Chondrocyte (in vitro differentiated cells): ENCODE data around the gene ECEL1. TPM values are rescaled to one million over a fixed set of nuclear protein-coding genes. Genes with fewer than 3 reads are reported as not detected.
"Not testable (repeated sequence)": the region's sequence is repeated elsewhere in the genome, so short reads cannot be mapped to it uniquely, and the experiment has no call there.

ENCODE experiments used
- DNase-seq: peaks from one replicate; pipeline ENCODE4 v3.0.0; 2021; ENCODE audit warnings: mixed read lengths, low spot score
- H3K27ac Mint-ChIP-seq: one replicate; pipeline ENCODE4 v1.8.0; 2021; ENCODE audit warnings: mild to moderate bottlenecking, moderate library complexity, mixed read lengths; ENCODE audit not compliant: unreplicated experiment
- H3K27me3 Mint-ChIP-seq: 2 replicates; pipeline ENCODE4 v1.8.0; 2021; ENCODE audit warnings: low read depth, mixed read lengths
- H3K36me3 Mint-ChIP-seq: 2 replicates; pipeline ENCODE4 v1.8.0; 2021; ENCODE audit warnings: low read depth, mixed read lengths
- H3K4me1 Mint-ChIP-seq: 2 replicates; pipeline ENCODE4 v1.8.0; 2021; ENCODE audit warnings: low read depth, mild to moderate bottlenecking, mixed read lengths
- H3K4me3 Mint-ChIP-seq: one replicate; pipeline ENCODE4 v1.8.0; 2021; ENCODE audit warnings: mild to moderate bottlenecking, moderate library complexity, mixed read lengths; ENCODE audit not compliant: unreplicated experiment
- H3K9me3 Mint-ChIP-seq: 2 replicates; pipeline ENCODE4 v1.8.0; 2021; ENCODE audit warnings: low read depth, mixed read lengths
- total RNA-seq: library from RNA; stranded (reverse); gene quantifications from 3 replicates; pipeline ENCODE4 v1.2.1, GENCODE V29; 2021
- TF ChIP-seq, protein P1 (sequence below): fragments of 200-600 bp; sonication (generic); IDR thresholded peaks from 2 replicates; pipeline ENCODE4 v1.5.0; 2021; ENCODE audit warnings: antibody characterized with exemption, mild to moderate bottlenecking, moderate library complexity

The ECEL1 gene
- total RNA-seq, 1 donor from 2014 or later = 0.12 TPM

DNA sequence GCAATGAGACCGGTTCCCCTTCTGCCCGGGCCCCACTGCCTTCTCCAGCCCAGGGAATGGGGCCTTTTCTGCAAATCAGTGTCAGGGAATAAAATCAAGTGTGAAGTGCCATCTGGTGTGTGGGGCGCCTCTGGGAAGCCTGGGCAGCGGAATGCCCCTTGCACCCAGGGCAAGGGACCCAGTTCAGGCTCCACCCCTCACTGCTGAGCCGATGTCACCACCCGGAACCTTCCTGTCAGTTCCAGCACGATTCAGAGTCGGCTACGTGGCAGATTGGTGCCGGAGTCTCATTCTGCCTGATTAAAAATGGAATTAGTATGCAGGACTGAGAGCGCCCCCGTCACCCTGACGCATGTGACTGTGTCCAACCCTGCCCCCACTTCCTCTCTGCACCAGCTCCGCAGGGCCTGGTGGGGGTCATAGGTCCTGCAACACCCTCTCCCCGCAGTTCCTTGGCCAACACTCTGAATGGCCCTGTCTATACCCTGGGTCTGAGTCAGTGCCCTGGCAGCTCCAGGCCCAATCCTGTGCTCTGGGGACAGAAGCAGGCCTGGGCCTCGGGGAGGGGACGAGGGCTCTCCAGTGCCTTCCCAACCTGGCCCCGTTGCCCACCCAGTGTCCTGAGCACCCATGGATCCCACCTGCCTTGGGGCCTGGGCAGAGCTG lies 39.9 kb downstream of the ECEL1 start:
- Mint-ChIP-seq H3K4me3 (no peak overlapping the region), H3K27me3 (peaks cover 9% of the 10 kb centered on the region), H3K9me3 (no peaks in the 10 kb centered on the region), H3K27ac (no peak overlapping the region), H3K36me3 (no peaks in the 10 kb centered on the region), H3K4me1 (no peaks in the 10 kb centered on the region)
- TF ChIP-seq, protein P1, sequence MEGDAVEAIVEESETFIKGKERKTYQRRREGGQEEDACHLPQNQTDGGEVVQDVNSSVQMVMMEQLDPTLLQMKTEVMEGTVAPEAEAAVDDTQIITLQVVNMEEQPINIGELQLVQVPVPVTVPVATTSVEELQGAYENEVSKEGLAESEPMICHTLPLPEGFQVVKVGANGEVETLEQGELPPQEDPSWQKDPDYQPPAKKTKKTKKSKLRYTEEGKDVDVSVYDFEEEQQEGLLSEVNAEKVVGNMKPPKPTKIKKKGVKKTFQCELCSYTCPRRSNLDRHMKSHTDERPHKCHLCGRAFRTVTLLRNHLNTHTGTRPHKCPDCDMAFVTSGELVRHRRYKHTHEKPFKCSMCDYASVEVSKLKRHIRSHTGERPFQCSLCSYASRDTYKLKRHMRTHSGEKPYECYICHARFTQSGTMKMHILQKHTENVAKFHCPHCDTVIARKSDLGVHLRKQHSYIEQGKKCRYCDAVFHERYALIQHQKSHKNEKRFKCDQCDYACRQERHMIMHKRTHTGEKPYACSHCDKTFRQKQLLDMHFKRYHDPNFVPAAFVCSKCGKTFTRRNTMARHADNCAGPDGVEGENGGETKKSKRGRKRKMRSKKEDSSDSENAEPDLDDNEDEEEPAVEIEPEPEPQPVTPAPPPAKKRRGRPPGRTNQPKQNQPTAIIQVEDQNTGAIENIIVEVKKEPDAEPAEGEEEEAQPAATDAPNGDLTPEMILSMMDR = no peak
- DNase-seq = no peak

DNA sequence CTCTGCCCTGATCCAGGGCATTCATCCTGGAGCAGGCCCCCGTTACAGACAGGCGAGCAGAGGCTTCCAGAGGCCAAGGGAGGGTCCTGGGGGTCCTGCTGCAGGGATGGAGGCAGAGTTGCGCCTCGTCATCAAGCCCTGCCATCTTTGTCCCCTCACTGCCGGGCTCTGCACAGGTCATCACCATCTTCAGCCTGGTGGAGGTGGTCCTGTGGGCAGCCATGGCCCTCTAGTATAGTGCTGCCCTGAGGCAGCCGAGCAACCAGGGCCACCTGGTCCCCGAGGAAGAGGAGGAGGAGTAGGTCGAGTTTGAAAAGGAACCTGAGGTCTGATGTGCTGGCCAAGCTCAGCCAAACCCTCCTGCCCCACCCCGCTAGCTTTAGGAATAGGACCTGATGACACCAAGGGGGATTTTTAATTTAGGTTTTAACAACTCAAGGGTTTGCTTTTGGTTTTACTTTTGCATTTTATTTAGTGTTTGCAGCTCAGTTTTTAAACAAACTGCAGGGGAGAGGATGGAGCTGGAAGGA lies 40.5 kb downstream of the ECEL1 start:
- H3K27me3 Mint-ChIP-seq = peaks cover 5% of the 10 kb centered on the region
- H3K4me1 Mint-ChIP-seq = no peaks in the 10 kb centered on the region
- no peak for DNase-seq
- TF ChIP-seq, protein P1 = no peak
- H3K27ac Mint-ChIP-seq = no peak overlapping the region
- no peaks in the 10 kb centered on the region for H3K36me3 Mint-ChIP-seq
- no peaks in the 10 kb centered on the region for H3K9me3 Mint-ChIP-seq
- H3K4me3 Mint-ChIP-seq = no peak overlapping the region

DNA sequence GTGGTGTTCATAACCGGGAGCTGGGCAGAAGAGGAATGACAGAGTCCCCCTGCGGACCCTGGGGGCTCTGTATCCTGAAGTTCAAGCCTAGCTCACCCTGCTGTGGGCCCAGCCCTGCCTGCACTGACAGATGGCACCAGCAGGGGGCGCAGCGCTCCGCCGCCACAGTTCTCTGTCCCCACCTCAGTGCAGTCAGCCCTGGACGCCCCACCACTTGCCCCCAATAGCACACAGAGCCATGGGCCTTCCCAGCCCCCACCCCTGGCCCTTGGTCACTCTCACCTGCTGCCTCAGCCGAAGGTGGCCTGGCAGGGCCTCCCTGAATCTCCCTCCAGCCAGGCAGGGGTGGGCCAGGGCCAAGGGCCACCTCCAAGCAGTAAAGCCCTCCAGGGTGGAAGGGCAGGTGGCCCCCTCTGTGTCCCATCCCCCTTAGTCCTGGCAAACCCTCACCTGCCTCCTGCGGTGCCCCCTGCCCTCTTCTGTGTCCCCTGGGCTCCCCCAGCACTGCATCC lies 41.3 kb downstream of the ECEL1 start:
- not testable (repeated sequence) for H3K27me3 Mint-ChIP-seq, DNase-seq, H3K4me3 Mint-ChIP-seq, H3K4me1 Mint-ChIP-seq, H3K36me3 Mint-ChIP-seq, H3K9me3 Mint-ChIP-seq, H3K27ac Mint-ChIP-seq
- TF ChIP-seq, protein P1 = peak; percentile 70

DNA sequence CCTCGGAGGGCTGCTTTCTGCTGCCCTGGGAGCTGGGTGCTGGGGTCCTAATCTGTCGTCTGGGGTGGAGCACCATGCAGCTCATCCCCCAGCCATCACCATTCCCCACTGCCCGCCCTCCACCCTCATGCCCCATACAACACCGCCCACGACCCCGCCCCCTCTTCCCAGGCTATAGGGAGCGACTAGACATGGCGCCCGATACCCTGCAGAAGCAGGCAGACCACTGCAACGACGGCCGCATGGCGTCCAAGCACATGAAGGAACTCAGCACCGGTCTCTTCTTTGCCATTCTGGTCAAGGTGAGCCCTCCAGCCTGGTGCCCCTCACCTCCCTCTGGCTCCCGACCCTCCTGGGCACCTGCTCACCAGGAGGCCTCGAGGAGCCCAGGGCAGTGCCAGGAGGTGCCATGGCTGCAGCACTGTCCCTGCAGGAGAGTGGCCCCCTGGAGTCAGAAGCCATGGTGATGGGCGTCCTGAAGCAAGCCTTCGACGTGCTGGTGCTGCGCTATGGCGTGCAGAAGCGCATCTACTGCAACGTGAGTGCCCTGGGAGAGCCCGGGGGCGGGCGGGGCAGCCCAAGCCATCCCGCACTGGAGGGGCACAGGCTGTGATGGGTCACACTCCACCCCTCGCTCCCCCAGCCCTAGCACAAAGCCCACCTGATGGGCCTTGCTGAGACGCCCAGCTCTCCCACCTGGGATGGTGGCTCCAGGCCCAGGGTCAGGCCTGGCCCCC lies 42.3 kb downstream of the ECEL1 start:
- H3K4me3 Mint-ChIP-seq, H3K36me3 Mint-ChIP-seq, H3K4me1 Mint-ChIP-seq, DNase-seq, H3K27ac Mint-ChIP-seq, H3K27me3 Mint-ChIP-seq, H3K9me3 Mint-ChIP-seq: not testable (repeated sequence)

DNA sequence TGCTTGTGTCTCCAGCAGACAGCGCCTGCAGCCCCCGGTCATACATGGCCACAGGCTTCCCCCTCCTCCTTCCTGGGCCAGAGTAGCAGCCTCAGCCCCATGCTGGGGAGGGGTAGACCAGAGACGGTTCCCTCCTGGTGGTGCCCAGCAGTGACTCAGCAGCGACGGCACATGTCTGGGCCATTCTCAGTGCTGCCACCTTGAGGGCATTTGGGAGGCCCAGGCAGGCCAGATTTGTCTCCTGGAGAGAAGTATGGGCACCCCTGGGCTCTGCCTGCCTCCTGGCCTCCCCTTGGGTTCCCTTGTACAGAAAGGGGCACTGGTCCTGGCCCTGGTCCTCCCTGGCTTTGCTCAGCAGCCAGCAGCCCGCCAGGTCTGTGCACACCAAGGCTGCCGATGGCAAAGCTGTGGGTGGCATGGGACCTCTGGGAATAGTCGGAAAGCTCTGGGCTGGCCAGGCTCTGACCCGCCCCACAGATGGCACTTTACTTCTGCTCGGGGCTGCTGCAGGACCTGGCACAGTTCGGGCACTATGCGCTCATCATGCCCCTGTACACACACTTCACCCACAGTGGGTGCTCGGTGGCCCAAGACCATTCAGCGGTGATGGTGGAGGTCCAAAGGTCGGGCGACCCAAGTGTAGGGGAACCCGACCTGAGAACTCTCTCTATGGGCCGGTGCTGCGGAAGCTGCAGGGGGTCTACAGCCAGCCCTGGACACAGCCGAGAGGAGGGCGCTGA lies 43.1 kb downstream of the ECEL1 start:
- TF ChIP-seq, protein P1 = peak; percentile 79
- H3K27ac Mint-ChIP-seq = no peak overlapping the region
- H3K9me3 Mint-ChIP-seq = no peaks in the 10 kb centered on the region
- no peaks in the 10 kb centered on the region for H3K36me3 Mint-ChIP-seq
- H3K27me3 Mint-ChIP-seq = peaks cover 2% of the 10 kb centered on the region
- H3K4me3 Mint-ChIP-seq = no peak overlapping the region
- peak; percentile 90 for DNase-seq
- no peaks in the 10 kb centered on the region for H3K4me1 Mint-ChIP-seq

DNA sequence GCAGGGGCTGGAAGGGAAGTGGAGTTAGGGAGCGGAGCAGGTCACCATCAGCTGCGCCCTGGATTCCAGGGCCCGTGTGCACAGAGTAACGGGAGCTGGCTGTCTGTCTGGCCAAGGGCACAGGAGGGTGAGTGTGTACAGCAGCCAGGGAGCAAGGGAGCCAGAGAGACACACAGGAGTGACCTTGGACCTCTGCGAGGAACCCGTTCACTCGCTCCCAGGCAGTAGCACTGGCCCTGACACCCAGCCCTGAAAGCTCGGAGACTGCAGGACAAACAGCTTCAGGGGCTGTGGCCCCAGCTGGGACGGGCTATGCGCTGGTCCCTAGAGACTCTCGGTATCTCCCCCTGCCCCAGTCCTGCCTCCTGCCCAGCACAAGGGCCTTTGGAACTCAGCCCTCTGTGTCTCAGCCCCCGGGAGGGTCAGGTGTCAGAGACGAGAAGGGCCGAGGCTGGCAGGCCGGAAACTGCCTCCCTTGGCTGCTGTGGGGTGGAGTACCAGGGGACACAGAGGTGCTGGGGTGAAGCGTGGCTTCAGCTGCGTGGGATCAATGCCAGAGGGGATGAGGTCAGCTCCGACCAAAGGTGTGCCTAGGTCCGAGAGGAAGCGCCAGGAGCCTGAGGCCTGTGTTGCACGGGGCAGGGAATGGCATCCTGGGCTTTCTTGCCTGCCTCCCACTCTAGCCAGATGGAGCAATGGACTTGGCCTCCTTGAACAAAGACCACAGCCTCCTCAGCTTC lies 43.8 kb downstream of the ECEL1 start:
- H3K27me3 Mint-ChIP-seq, H3K4me3 Mint-ChIP-seq, H3K36me3 Mint-ChIP-seq, DNase-seq, H3K4me1 Mint-ChIP-seq, H3K9me3 Mint-ChIP-seq, H3K27ac Mint-ChIP-seq: not testable (repeated sequence)

DNA sequence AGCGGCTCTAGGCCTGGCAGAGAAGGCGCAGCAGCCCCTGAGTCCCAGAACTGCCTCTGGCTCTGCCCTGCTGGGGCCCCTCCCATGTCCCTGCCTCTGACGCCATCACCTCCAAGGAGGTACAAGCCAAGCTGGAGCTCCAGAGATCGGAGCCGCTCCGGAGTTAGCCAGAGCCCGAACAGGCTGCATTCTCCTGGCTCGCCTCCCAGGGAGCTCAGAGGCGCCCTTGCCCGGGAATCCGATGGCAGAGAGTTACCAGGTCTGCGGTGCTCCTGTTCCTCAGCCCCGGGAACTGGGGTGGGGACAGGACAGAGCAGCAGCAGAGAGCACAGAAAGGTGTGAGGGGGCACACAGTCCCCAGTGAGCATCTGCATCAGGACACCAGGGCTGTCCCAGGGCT lies 44.6 kb downstream of the ECEL1 start:
- H3K27me3 Mint-ChIP-seq, H3K27ac Mint-ChIP-seq, H3K4me3 Mint-ChIP-seq, DNase-seq, H3K36me3 Mint-ChIP-seq, H3K9me3 Mint-ChIP-seq, H3K4me1 Mint-ChIP-seq: not testable (repeated sequence)

DNA sequence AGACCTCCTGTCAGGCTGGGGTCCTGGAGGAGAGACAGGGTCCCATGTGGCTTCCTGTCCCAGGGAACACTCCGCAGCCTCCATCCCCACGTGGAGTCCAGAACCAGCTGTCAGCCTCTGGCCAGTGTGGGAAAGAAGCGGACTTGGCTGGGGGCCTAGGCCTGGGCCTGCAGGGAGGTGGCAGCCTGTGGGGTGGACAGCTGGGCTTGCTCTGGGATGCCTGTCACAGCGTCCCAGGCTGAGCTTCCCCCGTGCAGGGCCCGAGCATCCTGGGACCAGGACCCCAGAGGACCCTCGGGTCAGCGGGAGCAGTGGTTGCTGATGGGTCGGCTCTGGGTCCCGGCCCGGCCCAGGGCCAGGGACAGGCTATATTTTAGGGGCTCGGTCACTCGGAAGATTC lies 45.2 kb downstream of the ECEL1 start:
- not testable (repeated sequence) for H3K27me3 Mint-ChIP-seq, DNase-seq, H3K9me3 Mint-ChIP-seq, H3K27ac Mint-ChIP-seq, H3K4me1 Mint-ChIP-seq, H3K4me3 Mint-ChIP-seq, H3K36me3 Mint-ChIP-seq
